H9 (cell line): ENCODE measurements around the gene FAM98C. TPM values are rescaled to one million over a fixed set of nuclear protein-coding genes. Genes with fewer than 3 reads are reported as not detected.

Source experiments
- DNase-seq: peaks from one replicate; pipeline ENCODE4 v3.0.0-alpha.2; 2017
- H2AFZ ChIP-seq: one replicate; pipeline ENCODE4 v1.6.1; 2013; ENCODE audit warnings: mild to moderate bottlenecking, low read length, control low read depth, moderate library complexity
- H2AK5ac ChIP-seq: 2 replicates; pipeline ENCODE4 v1.6.1; 2013; ENCODE audit warnings: low read length, control low read depth, mixed read lengths; ENCODE audit not compliant: insufficient read length
- H2BK120ac ChIP-seq: one replicate; pipeline ENCODE4 v1.6.1; 2013; ENCODE audit warnings: low read depth, mild to moderate bottlenecking, low read length, control low read depth, inconsistent platforms; ENCODE audit not compliant: poor library complexity, severe bottlenecking
- H2BK12ac ChIP-seq: 2 replicates; pipeline ENCODE4 v1.6.1; 2013; ENCODE audit warnings: low read length, control low read depth, mixed read lengths, low read depth; ENCODE audit not compliant: insufficient read length
- H2BK15ac ChIP-seq: 2 replicates; pipeline ENCODE4 v1.6.1; 2013; ENCODE audit warnings: low read depth, low read length, control low read depth
- H2BK20ac ChIP-seq: one replicate; pipeline ENCODE4 v1.6.1; 2013; ENCODE audit warnings: low read depth, mild to moderate bottlenecking, low read length, control low read depth, inconsistent platforms; ENCODE audit not compliant: poor library complexity, severe bottlenecking
- H2BK5ac ChIP-seq: 2 replicates; pipeline ENCODE4 v1.6.1; 2013; ENCODE audit warnings: low read length, control low read depth, mixed read lengths; ENCODE audit not compliant: insufficient read length
- H3K14ac ChIP-seq: 2 replicates; pipeline ENCODE4 v1.6.1; 2013; ENCODE audit warnings: low read length, control low read depth; ENCODE audit not compliant: insufficient read depth
- H3K18ac ChIP-seq: 2 replicates; pipeline ENCODE4 v1.6.1; 2013; ENCODE audit warnings: low read depth, mild to moderate bottlenecking, mixed read lengths, low read length, control low read depth; ENCODE audit not compliant: insufficient read length
- H3K23ac ChIP-seq: 2 replicates; pipeline ENCODE4 v1.6.1; 2013; ENCODE audit warnings: low read length, control low read depth, mixed read lengths, low read depth; ENCODE audit not compliant: insufficient read length
- H3K23me2 ChIP-seq: 2 replicates; pipeline ENCODE4 v1.6.1; 2013; ENCODE audit warnings: low read depth, mild to moderate bottlenecking, mixed read lengths, low read length, control low read depth; ENCODE audit not compliant: insufficient read length, poor library complexity, severe bottlenecking
- H3K27ac ChIP-seq: 2 replicates; pipeline ENCODE4 v1.5.1; 2013; ENCODE audit warnings: low read length, control low read depth, mixed read lengths, low read depth; ENCODE audit not compliant: insufficient read length
- H3K27me3 ChIP-seq: 2 replicates; pipeline ENCODE4 v1.6.1; 2013; ENCODE audit warnings: low read length, control low read depth, inconsistent platforms; ENCODE audit not compliant: insufficient read depth
- H3K4ac ChIP-seq: 2 replicates; pipeline ENCODE4 v1.6.1; 2013; ENCODE audit warnings: low read depth, mild to moderate bottlenecking, control low read depth, inconsistent platforms, low read length, moderate library complexity
- H3K4me1 ChIP-seq: 2 replicates; pipeline ENCODE4 v1.6.1; 2013; ENCODE audit warnings: low read length, control low read depth, inconsistent platforms; ENCODE audit not compliant: insufficient read depth
- H3K4me2 ChIP-seq: 2 replicates; pipeline ENCODE4 v1.6.1; 2013; ENCODE audit warnings: low read length, control low read depth, mixed read lengths; ENCODE audit not compliant: insufficient read length, insufficient read depth
- H3K56ac ChIP-seq: 2 replicates; pipeline ENCODE4 v1.6.1; 2013; ENCODE audit warnings: low read depth, mild to moderate bottlenecking, mixed read lengths, low read length, control low read depth; ENCODE audit not compliant: insufficient read length
- H3K79me1 ChIP-seq: 2 replicates; pipeline ENCODE4 v1.6.1; 2013; ENCODE audit warnings: low read depth, mild to moderate bottlenecking, moderate library complexity, low read length, control low read depth, inconsistent platforms; ENCODE audit not compliant: insufficient read depth, poor library complexity, severe bottlenecking
- H3K79me2 ChIP-seq: 2 replicates; pipeline ENCODE4 v1.6.1; 2013; ENCODE audit warnings: low read length, control low read depth, inconsistent platforms; ENCODE audit not compliant: insufficient read depth
- H3K9ac ChIP-seq: 2 replicates; pipeline ENCODE4 v1.6.1; 2013; ENCODE audit warnings: low read length, control low read depth, mixed read lengths; ENCODE audit not compliant: insufficient read length; ENCODE audit errors: extremely low read depth
- H3K9me3 ChIP-seq: one replicate; pipeline ENCODE4 v1.6.1; 2013; ENCODE audit warnings: low read depth, low read length, inconsistent platforms; ENCODE audit not compliant: control insufficient read depth
- H3T11ph ChIP-seq: one replicate; pipeline ENCODE4 v1.6.1; 2013; ENCODE audit warnings: mild to moderate bottlenecking, low read length, control low read depth, inconsistent platforms
- H4K20me1 ChIP-seq: one replicate; pipeline ENCODE4 v1.6.1; 2013; ENCODE audit not compliant: control insufficient read depth, insufficient read length, insufficient read depth
- H4K5ac ChIP-seq: 2 replicates; pipeline ENCODE4 v1.6.1; 2013; ENCODE audit warnings: low read depth, mild to moderate bottlenecking, mixed read lengths, low read length, control low read depth; ENCODE audit not compliant: insufficient read length
- H4K8ac ChIP-seq: replicated peaks from 2 replicates; pipeline ENCODE4 v1.6.1; 2013; ENCODE audit warnings: low read length, control low read depth, mixed read lengths, low read depth; ENCODE audit not compliant: insufficient read length
- H4K91ac ChIP-seq: 2 replicates; pipeline ENCODE4 v1.6.1; 2013; ENCODE audit warnings: low read depth, mild to moderate bottlenecking, moderate library complexity, mixed read lengths, low read length, control low read depth; ENCODE audit not compliant: insufficient read length
- H3K27ac Mint-ChIP-seq, 3 experiments: 2 replicates in 2 of 3; 3 replicates in 1 of 3; pipeline ENCODE4 v1.8.0; 2020 to 2021; ENCODE audit warnings: mixed read lengths in 3 of 3, mild to moderate bottlenecking in 1 of 3, moderate library complexity in 1 of 3
- H3K27me3 Mint-ChIP-seq: 2 replicates; pipeline ENCODE4 v1.8.0; 2021; ENCODE audit warnings: low read depth, mild to moderate bottlenecking, moderate library complexity, mixed read lengths
- H3K36me3 Mint-ChIP-seq, 3 experiments: 2 replicates in 2 of 3; 3 replicates in 1 of 3; pipeline ENCODE4 v1.8.0; 2020 to 2021; ENCODE audit warnings: low read depth in 3 of 3, mixed read lengths in 3 of 3; ENCODE audit not compliant: insufficient read depth in 1 of 3
- H3K4me1 Mint-ChIP-seq, 2 experiments: 2 replicates each; pipeline ENCODE4 v1.8.0; 2020; ENCODE audit warnings: mixed read lengths in 2 of 2
- H3K4me3 Mint-ChIP-seq, 2 experiments: 2 replicates in 1 of 2; 3 replicates in 1 of 2; pipeline ENCODE4 v1.8.0; 2020 to 2021; ENCODE audit warnings: mild to moderate bottlenecking in 2 of 2, mixed read lengths in 2 of 2, moderate library complexity in 1 of 2
- H3K9me3 Mint-ChIP-seq, 2 experiments: 2 replicates in 1 of 2; 3 replicates in 1 of 2; pipeline ENCODE4 v1.8.0; 2020; ENCODE audit warnings: mild to moderate bottlenecking in 2 of 2, mixed read lengths in 2 of 2, moderate library complexity in 1 of 2
- WGBS: extraction: QIAGEN DNeasy Blood & Tissue Kit; methylation state at CpG from one replicate; pipeline ENCODE4 v1.1.7; 2013; ENCODE audit warnings: missing lambda C conversion rate, low lambda C conversion rate, mixed read lengths; ENCODE audit not compliant: insufficient read length; ENCODE audit errors: extremely low coverage; 5-methylcytosine and 5-hydroxymethylcytosine counted together
- total RNA-seq: library from RNA; stranded (reverse); gene quantifications from 2 replicates; pipeline ENCODE4 v1.2.1, GENCODE V29; 2021
- TF ChIP-seq, protein P1 (sequence below): fragments of 200-600 bp; sonication (generic); conservative IDR thresholded peaks from 3 replicates; pipeline ENCODE4 v1.8.0; 2021; ENCODE audit warnings: antibody characterized with exemption, mild to moderate bottlenecking

Gene FAM98C
- total RNA-seq, 1 experiment from 2014 or later = 16.4 TPM

DNA sequence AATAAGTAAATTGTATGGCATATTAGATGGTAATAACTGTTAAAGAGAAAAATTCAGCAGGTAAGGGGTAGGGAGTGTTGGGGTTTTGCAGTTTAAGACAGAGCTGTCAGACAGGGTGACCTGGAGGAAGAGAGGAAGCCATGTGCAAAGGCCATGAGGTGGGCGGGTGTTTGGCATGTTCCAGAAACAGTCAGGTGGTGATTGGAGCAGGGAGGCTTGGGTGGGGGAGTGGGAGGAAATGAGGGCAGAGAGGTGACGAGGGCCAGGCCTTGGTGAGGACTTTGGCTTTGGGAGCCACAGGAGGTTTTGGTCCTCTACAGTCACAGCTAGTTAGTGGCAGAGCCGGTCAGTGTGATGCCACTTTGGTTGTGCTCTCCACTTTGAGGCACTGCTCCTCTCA, 50.7 kb downstream of the FAM98C start:
- Histone ChIP-seq H3K56ac (no peak overlapping the region), H2AFZ (no peak overlapping the region), H3K79me1 (no peaks in the 10 kb centered on the region), H4K5ac (no peak overlapping the region), H3K4ac (no peak overlapping the region), H4K8ac (no peak overlapping the region), H3K79me2 (no peaks in the 10 kb centered on the region), H2BK5ac (no peak overlapping the region), H3K9ac (no peak overlapping the region), H3K9me3 (no peaks in the 10 kb centered on the region), H3K4me1 (no peaks in the 10 kb centered on the region), H4K91ac (no peak overlapping the region), H2AK5ac (no peak overlapping the region), H3K23ac (no peak overlapping the region), H2BK15ac (no peak overlapping the region), H4K20me1 (no peaks in the 10 kb centered on the region), H3K27me3 (no peaks in the 10 kb centered on the region), H3K14ac (no peak overlapping the region), H3K27ac (no peak overlapping the region), H2BK12ac (no peak overlapping the region), H2BK120ac (no peak overlapping the region), H2BK20ac (no peak overlapping the region), H3T11ph (no peak overlapping the region), H3K4me2 (no peak overlapping the region), H3K18ac (no peak overlapping the region), H3K23me2 (peaks cover 5% of the 10 kb centered on the region)
- no peak for DNase-seq
- no CpG with 5 or more reads among the region's 3 CpGs for WGBS
- H3K4me1 Mint-ChIP-seq = peaks cover 5 to 11% of the 10 kb centered on the region in 2 experiments; a peak in 3 of 4 replicates
- H3K36me3 Mint-ChIP-seq = peaks cover 52 to 67% (median 60%) of the 10 kb centered on the region in 3 experiments
- H3K9me3 Mint-ChIP-seq = no peaks in the 10 kb centered on the region
- H3K4me3 Mint-ChIP-seq = peak overlapping the region in 1 of 2 experiments; percentile 16; a peak in 1 of 5 replicates
- no peaks in the 10 kb centered on the region; the same call in 1 of the 2 replicates for H3K27me3 Mint-ChIP-seq
- TF ChIP-seq, protein P1, sequence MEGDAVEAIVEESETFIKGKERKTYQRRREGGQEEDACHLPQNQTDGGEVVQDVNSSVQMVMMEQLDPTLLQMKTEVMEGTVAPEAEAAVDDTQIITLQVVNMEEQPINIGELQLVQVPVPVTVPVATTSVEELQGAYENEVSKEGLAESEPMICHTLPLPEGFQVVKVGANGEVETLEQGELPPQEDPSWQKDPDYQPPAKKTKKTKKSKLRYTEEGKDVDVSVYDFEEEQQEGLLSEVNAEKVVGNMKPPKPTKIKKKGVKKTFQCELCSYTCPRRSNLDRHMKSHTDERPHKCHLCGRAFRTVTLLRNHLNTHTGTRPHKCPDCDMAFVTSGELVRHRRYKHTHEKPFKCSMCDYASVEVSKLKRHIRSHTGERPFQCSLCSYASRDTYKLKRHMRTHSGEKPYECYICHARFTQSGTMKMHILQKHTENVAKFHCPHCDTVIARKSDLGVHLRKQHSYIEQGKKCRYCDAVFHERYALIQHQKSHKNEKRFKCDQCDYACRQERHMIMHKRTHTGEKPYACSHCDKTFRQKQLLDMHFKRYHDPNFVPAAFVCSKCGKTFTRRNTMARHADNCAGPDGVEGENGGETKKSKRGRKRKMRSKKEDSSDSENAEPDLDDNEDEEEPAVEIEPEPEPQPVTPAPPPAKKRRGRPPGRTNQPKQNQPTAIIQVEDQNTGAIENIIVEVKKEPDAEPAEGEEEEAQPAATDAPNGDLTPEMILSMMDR = no peak
- peak overlapping the region in 1 of 3 experiments; percentile 3; a peak in 1 of 7 replicates for H3K27ac Mint-ChIP-seq
